HCT116 (cell line): ENCODE data around the gene GMPR2.
A peak's percentile ranks its signal among the peaks of the same experiment; 100 is the strongest.

Experiments used
- CTCF ChIP-seq, 3 experiments: fragments of 200-600 bp in 1 of 3; sonication (generic) in 1 of 3; IDR thresholded peaks in 2 of 3; conservative IDR thresholded peaks in 1 of 3; 2 replicates each; pipeline ENCODE4 v1.5.1; 2012 to 2017; ENCODE audit warnings: low read depth in 2 of 3, low read length in 2 of 3, antibody characterized with exemption in 1 of 3, borderline replicate concordance in 1 of 3, control low read depth in 1 of 3, mild to moderate bottlenecking in 1 of 3, mixed read lengths in 1 of 3, mixed run types in 1 of 3, moderate library complexity in 1 of 3; ENCODE audit not compliant: insufficient read depth in 1 of 3
- EZH2phosphoT487 ChIP-seq: fragments of 200-600 bp; IDR thresholded peaks from 2 replicates; pipeline ENCODE4 v1.6.1; 2018; ENCODE audit warnings: antibody characterized with exemption, borderline replicate concordance
- MAX ChIP-seq: IDR thresholded peaks from 2 replicates; pipeline ENCODE4 v1.6.1; 2012
- POLR2A ChIP-seq: IDR thresholded peaks from 2 replicates; pipeline ENCODE4 v1.7.0; 2011; ENCODE audit warnings: borderline replicate concordance; ENCODE audit not compliant: insufficient read depth, insufficient read length; ENCODE audit errors: extremely low read depth
- POLR2AphosphoS5 ChIP-seq: IDR thresholded peaks from 2 replicates; pipeline ENCODE4 v1.6.1; 2011; ENCODE audit warnings: mild to moderate bottlenecking, low read depth, low read length, moderate library complexity
- REST ChIP-seq: IDR thresholded peaks from 2 replicates; pipeline ENCODE4 v1.6.1; 2012; ENCODE audit warnings: low read depth
- SIN3A ChIP-seq: IDR thresholded peaks from 2 replicates; pipeline ENCODE4 v1.6.1; 2012; ENCODE audit warnings: low read depth
- SRF ChIP-seq: IDR thresholded peaks from 2 replicates; pipeline ENCODE4 v1.6.1; 2012; ENCODE audit warnings: low read depth
- ZBTB33 ChIP-seq: IDR thresholded peaks from 2 replicates; pipeline ENCODE4 v1.6.1; 2011; ENCODE audit warnings: mild to moderate bottlenecking, low read length, moderate library complexity; ENCODE audit not compliant: insufficient replicate concordance; ENCODE audit errors: extremely low read depth

GRCh38 chr14:24188251-24189058 is 44.3 kb upstream of the GMPR2 start, which contains the start of gene IPO4:
- TF ChIP-seq ZBTB33 (peak; percentile 61), EZH2phosphoT487 (no peak), CTCF (IDR thresholded peaks at IDR 0.05 in 2 of 3, conservative IDR thresholded peaks at IDR 0.05 in 1 of 3; ENCODE audit: borderline replicate concordance in 1 of 3, insufficient read depth in 1 of 3, low read depth in 2 of 3, low read length in 2 of 3) (no peak), REST (no peak), POLR2A (peak; percentile 88), SRF (peak; percentile 87), POLR2AphosphoS5 (peak; percentile 89), MAX (peak; percentile 100), SIN3A (peak; percentile 97)
